Type B pancreatic cell (in vitro differentiated cells): ENCODE data around the gene ITPK1. TPM values are rescaled to one million over a fixed set of nuclear protein-coding genes. Genes with fewer than 3 reads are reported as not detected.
A peak's percentile ranks its signal among the peaks of the same experiment; 100 is the strongest.

ENCODE experiments used
- DNase-seq: peaks from one replicate; pipeline ENCODE4 v3.0.0; 2021; ENCODE audit warnings: mixed read lengths; ENCODE audit not compliant: unreplicated experiment; ENCODE audit errors: extremely low spot score
- H3K27ac Mint-ChIP-seq: 2 replicates; pipeline ENCODE4 v1.8.0; 2021; ENCODE audit warnings: mild to moderate bottlenecking, mixed read lengths
- H3K27me3 Mint-ChIP-seq: 2 replicates; pipeline ENCODE4 v1.8.0; 2021; ENCODE audit warnings: mixed read lengths
- H3K36me3 Mint-ChIP-seq: 2 replicates; pipeline ENCODE4 v1.8.0; 2021; ENCODE audit warnings: mixed read lengths
- H3K4me1 Mint-ChIP-seq: one replicate; pipeline ENCODE4 v1.8.0; 2021; ENCODE audit warnings: mixed read lengths; ENCODE audit not compliant: unreplicated experiment
- H3K4me3 Mint-ChIP-seq: 2 replicates; pipeline ENCODE4 v1.8.0; 2021; ENCODE audit warnings: mild to moderate bottlenecking, mixed read lengths
- H3K9me3 Mint-ChIP-seq: 2 replicates; pipeline ENCODE4 v1.8.0; 2021; ENCODE audit warnings: mixed read lengths
- total RNA-seq: library from RNA; stranded (reverse); gene quantifications from 2 replicates; pipeline ENCODE4 v1.2.1, GENCODE V29; 2021; ENCODE audit warnings: low replicate concordance
- TF ChIP-seq, protein P1 (sequence below): fragments of 200-600 bp; sonication (generic); conservative IDR thresholded peaks from 2 replicates; pipeline ENCODE4 v1.5.0; 2021; ENCODE audit warnings: antibody characterized with exemption, mild to moderate bottlenecking

ITPK1 gene
- total RNA-seq, 1 donor from 2014 or later, result 40.2 TPM

DNA sequence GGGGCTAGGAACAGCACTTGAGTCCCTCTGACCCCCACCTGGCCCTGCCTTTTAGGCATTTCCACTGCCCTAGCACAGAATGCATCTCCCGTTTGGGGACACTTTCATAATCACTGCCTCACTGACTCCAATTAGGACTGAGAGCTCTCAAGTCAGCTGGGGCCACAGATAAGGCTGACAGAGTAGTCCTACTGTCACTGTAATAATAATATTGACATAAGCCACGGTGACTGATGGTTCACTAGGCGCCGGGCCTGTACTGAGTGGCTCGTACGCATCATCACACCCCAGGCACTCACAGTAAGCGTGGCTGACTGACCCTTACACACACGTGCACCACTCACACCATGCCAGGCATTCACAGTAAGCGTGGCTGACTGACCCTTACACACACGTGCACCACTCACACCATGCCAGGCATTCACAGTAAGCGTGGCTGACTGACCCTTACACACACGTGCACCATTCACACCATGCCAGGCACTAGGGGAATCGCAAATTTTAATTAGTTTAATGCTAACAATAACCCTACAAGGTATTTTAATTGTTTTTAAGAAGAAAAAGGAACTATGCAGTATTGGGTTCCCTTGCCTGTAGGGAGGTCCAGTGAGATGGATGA is 105.1 kb downstream of the ITPK1 start:
- H3K27ac Mint-ChIP-seq, result no peak overlapping the region
- H3K4me1 Mint-ChIP-seq, result peaks cover 47% of the 10 kb centered on the region

DNA sequence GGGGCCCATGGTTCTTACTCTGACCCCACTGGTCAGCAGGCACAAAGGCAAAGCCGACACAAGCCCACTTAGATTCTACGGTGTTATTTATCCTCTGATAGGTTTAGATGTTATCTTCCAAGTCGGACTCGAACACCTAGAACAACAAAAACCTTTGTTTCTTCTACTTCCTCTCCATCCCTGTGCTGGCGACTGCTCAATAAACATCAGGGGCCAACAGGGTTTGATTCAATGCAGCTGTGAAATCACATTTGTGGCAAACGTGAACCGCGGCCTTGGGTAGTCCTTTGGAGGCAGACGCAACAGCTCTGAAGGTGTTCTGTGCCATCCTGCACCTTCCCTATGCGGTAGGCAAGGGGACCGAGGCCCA is 105.6 kb downstream of the ITPK1 start:
- peaks cover 49% of the 10 kb centered on the region for H3K4me1 Mint-ChIP-seq
- TF ChIP-seq, protein P1, sequence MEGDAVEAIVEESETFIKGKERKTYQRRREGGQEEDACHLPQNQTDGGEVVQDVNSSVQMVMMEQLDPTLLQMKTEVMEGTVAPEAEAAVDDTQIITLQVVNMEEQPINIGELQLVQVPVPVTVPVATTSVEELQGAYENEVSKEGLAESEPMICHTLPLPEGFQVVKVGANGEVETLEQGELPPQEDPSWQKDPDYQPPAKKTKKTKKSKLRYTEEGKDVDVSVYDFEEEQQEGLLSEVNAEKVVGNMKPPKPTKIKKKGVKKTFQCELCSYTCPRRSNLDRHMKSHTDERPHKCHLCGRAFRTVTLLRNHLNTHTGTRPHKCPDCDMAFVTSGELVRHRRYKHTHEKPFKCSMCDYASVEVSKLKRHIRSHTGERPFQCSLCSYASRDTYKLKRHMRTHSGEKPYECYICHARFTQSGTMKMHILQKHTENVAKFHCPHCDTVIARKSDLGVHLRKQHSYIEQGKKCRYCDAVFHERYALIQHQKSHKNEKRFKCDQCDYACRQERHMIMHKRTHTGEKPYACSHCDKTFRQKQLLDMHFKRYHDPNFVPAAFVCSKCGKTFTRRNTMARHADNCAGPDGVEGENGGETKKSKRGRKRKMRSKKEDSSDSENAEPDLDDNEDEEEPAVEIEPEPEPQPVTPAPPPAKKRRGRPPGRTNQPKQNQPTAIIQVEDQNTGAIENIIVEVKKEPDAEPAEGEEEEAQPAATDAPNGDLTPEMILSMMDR, result no peak
- no peaks in the 10 kb centered on the region for H3K9me3 Mint-ChIP-seq
- no peak for DNase-seq
- no peaks in the 10 kb centered on the region for H3K27me3 Mint-ChIP-seq
- H3K27ac Mint-ChIP-seq, result no peak overlapping the region
- no peak overlapping the region for H3K4me3 Mint-ChIP-seq
- H3K36me3 Mint-ChIP-seq, result no peaks in the 10 kb centered on the region

More for the DNA sequence above, 105.1 kb downstream of the ITPK1 start:
- TF ChIP-seq, protein P1, result no peak
- no peak for DNase-seq
- Mint-ChIP-seq H3K4me3 (no peak overlapping the region), H3K27me3 (no peaks in the 10 kb centered on the region), H3K9me3 (no peaks in the 10 kb centered on the region), H3K36me3 (no peaks in the 10 kb centered on the region)

DNA sequence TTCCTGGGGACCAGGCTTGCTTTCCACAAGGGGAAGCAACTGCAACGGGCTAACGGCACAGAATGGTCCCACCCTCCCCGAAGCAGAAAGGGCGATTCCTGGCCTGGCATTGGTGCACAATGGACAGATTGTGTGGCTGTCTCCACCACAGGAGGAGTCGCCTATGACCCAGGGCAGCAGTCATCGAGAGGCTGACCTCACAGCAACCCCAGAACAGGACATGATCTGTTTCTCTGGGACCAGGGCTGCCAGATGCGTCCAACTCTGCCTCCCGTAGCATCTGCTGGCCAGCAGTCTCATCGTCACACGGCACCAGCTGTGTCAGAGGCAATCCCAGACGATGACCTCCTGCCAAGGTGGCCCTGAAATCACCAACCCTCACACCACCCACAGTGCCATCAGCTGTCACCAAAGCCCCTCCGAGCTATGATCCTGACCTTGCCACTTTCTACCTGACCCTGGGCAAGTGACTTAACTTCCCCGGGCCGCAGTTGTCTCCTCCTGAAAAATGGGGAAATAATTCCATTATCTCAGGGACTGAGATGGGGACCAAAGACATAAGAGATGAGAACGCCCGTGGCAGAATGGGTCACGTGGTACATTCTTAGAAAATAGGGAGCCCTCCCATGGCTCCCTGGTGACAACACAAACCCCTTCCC is 106.1 kb downstream of the ITPK1 start:
- DNase-seq, result no peak
- Mint-ChIP-seq H3K36me3 (no peaks in the 10 kb centered on the region), H3K4me1 (peaks cover 54% of the 10 kb centered on the region), H3K27me3 (no peaks in the 10 kb centered on the region), H3K27ac (peak overlapping the region; percentile 61), H3K4me3 (no peak overlapping the region), H3K9me3 (no peaks in the 10 kb centered on the region)
- TF ChIP-seq, protein P1, result no peak

DNA sequence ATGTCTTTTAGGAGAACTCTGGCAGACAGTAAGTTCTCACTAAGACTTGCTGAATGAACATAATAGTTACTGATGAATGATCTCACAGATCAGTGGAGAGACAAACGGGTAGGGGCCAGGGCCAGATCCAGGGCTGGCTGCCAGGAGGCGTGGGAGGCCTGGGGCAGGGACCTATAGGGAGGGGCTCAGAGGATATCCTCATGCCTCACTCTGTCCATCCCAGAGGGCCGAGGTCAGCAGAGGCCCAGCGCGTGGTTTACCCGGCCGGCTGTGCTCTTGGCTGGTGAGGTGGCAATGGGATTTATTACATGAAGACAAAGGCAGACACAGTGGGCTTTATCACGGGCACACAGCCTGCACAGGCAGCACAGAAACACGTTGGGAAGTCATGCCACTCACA is 107.3 kb downstream of the ITPK1 start:
- DNase-seq, result no peak
- no peaks in the 10 kb centered on the region for H3K9me3 Mint-ChIP-seq
- H3K27ac Mint-ChIP-seq, result peak overlapping the region; percentile 4
- peaks cover 55% of the 10 kb centered on the region for H3K4me1 Mint-ChIP-seq
- H3K36me3 Mint-ChIP-seq, result no peaks in the 10 kb centered on the region
- no peaks in the 10 kb centered on the region for H3K27me3 Mint-ChIP-seq
- TF ChIP-seq, protein P1, result no peak
- H3K4me3 Mint-ChIP-seq, result no peak overlapping the region

DNA sequence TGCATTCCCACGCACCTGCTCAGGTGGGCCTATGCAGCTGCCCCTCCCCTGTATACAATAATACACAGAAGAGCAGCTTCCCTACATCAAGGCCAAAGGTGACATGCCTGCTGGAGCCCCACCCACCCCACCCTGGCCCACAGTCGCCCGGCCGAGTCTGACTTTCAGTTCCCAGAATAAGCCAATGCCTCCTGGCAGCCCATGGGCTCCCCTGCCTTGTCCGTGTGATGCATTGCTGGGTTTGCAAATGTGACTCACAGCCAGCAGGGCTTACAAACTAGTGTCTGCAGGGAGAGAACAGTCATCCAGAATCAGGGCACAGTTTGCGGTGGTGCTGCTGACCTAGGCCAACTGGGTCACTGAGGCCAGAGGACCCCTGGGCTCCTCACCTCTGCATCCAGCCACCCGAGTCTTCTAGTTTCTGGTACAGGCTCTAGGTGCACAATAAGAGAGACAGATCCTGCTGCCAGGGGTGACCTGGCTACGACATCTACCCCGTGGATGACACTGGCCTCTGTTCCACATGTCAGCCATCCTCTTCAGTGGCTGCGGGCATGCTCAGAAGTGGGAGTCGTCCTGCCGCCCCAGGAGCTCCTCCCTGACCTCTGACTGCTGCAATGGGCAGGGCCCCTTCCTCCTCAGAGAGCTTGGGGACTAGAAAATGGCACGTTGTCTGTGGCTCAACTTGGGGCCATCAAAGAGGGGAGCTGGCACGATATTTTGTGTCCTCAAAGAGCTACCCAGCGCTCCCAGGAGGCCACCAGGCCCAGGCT is 108.3 kb downstream of the ITPK1 start:
- Mint-ChIP-seq H3K36me3 (no peaks in the 10 kb centered on the region), H3K27me3 (no peaks in the 10 kb centered on the region), H3K9me3 (no peaks in the 10 kb centered on the region), H3K4me3 (peak overlapping the region; percentile 44), H3K27ac (no peak overlapping the region), H3K4me1 (peaks cover 54% of the 10 kb centered on the region)
- TF ChIP-seq, protein P1, result no peak
- DNase-seq, result no peak
